Activated T-cell treated with anti-CD3 and anti-CD28 coated beads for 1 hour (primary cell): ENCODE measurements around the gene RNF208.

ENCODE experiments used
- DNase-seq: peaks from one replicate; pipeline ENCODE4 v3.0.0-alpha.2; 2020; ENCODE audit warnings: low read depth

Gene RNF208

DNA sequence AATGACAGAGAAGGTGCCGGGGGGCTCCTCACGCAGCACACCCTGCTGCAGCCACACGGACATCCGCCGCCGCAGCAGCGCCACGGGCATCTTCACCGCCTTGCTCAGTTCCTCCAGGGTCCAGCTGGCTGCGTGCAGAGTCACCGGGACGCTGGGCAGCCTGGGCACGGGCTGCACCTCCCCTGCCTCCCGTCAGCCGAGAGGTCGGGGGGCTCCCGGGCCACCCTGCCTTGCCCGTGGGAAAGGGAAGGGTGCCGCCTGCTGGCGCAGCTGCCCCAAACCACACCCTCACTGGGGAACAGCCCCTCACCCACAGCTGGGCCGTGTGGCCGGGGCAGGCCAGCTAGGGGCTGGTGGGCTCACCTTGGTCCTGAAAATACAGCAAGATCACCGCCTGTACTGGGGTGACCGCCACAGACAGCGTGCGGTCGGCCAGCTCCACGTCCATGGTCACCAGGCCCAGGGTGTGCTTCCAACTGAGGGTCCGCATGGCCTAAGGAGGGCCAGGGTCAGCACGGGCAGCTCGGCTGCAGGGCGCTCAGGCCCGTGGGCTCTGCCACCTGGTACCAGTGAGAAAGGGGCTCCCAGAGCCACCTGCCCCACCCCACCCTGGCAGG is 46.6 kb downstream of the RNF208 start:
- no peak for DNase-seq

DNA sequence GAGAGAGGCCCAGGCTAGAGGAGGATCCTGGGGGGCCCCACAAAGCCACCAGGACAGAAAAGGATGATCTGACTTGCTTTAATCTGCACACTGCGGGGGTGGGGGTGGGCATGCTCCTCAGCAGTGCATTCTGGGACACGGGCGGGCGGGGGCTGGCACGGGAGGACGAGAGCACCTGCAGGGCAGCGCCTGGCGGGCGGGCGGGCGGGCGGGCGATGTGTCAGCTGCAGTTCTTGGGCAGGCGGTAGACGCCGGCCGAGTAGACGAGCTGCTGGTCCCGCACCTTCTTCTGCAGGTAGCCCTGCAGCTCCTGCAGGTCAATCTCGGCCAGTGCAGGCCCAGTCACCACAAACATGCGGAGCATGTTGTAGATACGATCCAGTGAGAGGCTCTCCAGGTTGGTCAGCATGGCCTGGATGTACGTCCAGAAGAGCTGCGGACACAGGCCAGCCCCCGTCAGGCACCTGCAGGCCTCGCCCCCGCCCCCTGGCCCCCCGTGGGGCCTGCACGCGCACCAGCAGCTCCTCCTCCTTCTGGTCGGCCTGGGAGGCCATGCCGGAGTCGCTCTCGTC is 47.2 kb downstream of the RNF208 start:
- DNase-seq: no peak

DNA sequence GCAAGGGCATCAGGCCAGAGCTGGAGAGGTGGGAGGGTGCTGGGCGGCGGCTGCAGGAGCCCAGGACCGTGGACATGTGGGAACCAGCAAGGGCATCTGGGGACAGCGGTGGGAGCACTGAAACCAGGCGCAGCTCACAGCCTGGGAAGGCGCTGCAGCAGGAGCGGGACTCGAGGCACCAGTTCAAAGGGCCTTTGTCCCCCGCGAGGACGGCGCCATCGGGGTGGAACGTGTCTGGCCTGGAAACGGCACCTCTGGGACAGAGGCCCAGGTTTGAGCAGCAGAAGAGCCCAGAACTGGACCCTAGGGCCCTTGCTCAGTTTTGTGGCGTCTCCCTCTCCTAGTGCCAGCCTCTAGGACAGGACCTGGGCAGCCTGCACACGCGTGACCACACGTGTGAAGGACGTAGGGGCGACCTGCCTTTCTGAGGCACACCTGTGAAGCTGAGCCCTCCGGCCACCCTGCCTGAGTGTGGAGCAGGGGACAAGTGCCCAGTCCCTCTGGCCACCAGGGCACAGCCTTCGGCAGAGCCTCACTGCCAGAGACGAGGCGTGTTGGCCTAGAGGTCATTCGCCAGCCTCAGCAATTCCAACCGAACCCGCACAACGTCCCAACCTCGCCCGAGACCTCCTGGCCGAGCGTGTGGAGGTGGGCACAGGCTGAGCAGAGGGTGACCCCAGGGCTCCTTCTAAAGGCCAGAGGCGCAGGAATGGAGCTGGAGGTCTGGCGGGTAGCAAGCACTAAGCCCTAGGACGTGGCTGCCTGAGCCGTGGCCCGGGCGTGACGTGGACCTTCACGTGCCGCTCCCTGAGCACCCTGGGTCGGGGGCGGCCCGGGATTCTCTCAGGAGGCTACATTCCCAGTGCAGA is 48.0 kb downstream of the RNF208 start:
- no peak for DNase-seq

DNA sequence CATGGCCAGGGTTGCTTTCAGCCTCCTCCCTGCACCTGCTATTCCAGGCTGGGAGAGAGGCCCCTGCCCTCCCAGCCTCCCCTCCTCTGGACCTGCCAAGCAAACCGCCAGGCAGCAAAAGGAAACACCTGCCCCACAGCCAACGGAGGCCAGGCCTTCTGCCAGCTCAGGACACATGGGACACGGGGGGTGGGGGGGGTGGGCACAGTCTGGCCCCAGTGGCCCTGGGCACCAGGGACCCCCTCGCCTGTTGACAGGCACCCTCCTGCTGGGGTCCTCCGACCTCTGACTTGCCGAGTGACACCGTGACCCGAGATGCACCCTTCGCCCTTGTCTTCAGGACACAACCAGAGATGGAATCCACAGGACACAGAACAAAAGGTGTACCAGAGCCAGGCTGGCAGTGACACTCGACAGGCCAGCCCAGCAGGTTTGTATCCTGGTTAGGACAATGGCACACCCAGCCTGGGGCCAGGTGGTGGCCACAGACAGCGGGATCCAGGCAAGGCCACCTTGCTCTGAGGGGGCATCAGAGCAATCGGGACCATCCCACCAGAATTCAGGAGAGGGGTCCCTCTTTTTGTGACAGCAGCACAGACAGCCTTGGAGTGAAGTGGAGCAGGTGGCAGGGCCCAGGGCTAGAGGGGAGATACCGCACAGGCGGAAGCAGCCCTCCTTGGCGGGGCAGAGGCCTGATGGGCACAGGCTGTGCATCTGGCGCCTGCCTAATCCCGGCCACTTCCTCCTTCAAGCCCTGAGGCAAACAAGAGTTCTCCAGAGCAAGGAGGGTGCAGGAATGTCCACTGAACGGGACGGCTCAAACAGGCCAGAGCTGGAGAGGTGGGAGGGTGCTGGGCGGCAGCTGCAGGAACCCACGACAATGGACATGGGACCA is 48.9 kb downstream of the RNF208 start:
- DNase-seq: no peak

DNA sequence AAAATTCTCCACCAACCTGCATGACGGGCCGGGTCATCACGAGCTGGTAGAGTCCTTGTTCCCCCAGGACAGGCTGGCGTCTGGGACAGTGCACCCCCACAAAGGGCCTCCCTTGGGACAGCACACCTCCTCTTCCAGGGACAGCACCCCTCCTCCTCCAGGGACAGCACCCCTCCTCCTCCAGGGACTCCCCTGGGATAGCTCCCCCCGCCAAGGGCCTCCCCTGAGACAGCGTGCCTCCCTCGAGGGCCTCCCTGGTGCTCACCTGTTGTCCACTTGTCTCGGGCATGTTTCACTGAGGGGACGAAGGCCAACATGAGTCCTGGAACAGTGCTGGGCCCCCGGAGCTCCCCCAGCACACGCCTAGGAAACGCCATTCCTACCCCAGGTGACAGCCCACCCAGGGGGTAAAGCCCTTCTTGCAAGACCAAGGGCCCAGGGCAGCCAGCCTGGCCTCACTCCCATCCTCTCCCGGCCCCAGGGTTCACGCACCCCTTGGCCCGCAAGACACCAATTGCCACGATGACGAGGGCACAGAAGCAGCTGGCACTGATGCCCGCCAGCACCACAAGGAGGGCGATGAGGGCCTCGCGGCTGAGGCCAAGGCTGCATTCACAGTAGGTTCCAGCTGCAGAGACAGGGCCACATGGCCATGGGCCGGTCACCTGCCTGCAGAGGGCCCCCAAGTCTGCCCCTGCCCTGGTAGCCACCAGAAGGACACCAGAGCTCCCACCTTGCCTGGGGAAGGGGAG is 50.7 kb downstream of the RNF208 start:
- no peak for DNase-seq

DNA sequence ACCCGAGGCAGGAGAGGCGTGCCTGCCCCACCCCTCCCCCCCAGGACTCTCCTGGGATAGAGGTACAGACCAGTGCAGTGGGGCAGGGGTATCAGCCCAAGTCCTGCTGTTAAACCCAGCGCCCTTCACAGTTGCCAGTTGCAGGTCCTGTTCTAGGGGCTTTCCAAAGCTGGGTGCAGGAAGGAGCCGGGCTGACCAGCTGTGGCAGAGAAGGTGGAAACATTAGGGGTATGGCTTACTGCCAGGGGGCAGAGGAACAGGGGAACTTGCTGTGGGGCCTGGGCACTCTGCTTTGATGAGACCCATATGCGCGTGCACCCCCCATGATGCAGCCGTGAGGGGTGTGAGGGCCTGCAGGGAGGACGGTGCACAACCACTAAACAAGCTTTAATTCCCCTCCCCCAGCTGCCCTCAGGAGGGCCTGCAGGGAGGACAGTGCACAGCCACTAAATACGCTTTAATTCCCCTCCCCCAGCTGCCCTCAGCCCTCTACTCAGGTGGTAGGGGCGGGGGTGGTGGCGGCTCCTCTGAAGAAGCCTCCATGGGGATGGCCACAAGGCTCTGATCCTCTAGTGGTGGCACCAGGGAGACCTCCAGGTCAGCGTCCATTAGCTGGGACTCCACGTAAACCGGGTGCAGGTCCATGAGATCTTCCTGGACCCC is 51.4 kb downstream of the RNF208 start:
- no peak for DNase-seq
